Peyer's patch (tissue), 4 donors: ENCODE measurements around the gene BTG1. TPM values are rescaled to one million over a fixed set of nuclear protein-coding genes. Genes with fewer than 3 reads are reported as not detected.
A peak's percentile ranks its signal among the peaks of the same experiment; 100 is the strongest.
"Not testable (repeated sequence)": the region's sequence is repeated elsewhere in the genome, so short reads cannot be mapped to it uniquely, and the experiment has no call there.

Source experiments
- DNase-seq, 3 donors: peaks; one replicate each; pipeline ENCODE4 v3.0.0-alpha.2; 2017 to 2019
- H3K27ac ChIP-seq, 4 donors: fragments of 200-600 bp; sonication (generic); one replicate each; pipeline ENCODE4 v1.5.1; 2016 to 2019
- H3K27me3 ChIP-seq, 2 donors: fragments of 200-600 bp; sonication (generic); one replicate each; pipeline ENCODE4 v1.5.1; 2019
- H3K36me3 ChIP-seq, 3 donors: fragments of 200-600 bp; sonication (generic); one replicate each; pipeline ENCODE4 v1.5.1; 2016 to 2019
- H3K4me1 ChIP-seq, 4 donors: fragments of 200-600 bp; sonication (generic); one replicate each; pipeline ENCODE4 v1.5.1; 2016 to 2019
- H3K4me3 ChIP-seq, 4 donors: fragments of 200-600 bp; sonication (generic); 1 replicate in 3 of 4; 2 replicates in 1 of 4; pipeline ENCODE4 v1.5.1; 2016 to 2019; ENCODE audit warnings: mild to moderate bottlenecking in 1 of 4
- H3K9me3 ChIP-seq, 4 donors: fragments of 200-600 bp; sonication (generic); one replicate each; pipeline ENCODE4 v1.5.1; 2016 to 2019; ENCODE audit warnings: mild to moderate bottlenecking in 1 of 4
- CTCF ChIP-seq, 6 experiments: fragments of 450-650 bp in 4 of 6; fragments of 200-600 bp in 2 of 6; sonication (generic) in 1 of 6; IDR thresholded peaks; one replicate each; pipeline ENCODE4 v1.5.1; 2017 to 2019; ENCODE audit warnings: antibody characterized with exemption in 6 of 6, mild to moderate bottlenecking in 3 of 6, moderate library complexity in 1 of 6
- POLR2A ChIP-seq, 2 donors: fragments of 450-650 bp; IDR thresholded peaks; one replicate each; pipeline ENCODE4 v1.5.1; 2017; ENCODE audit warnings: antibody characterized with exemption in 2 of 2, mild to moderate bottlenecking in 2 of 2, moderate library complexity in 2 of 2
- small RNA-seq, 2 donors: library from RNA; depleted of rRNA; stranded (forward); fragments of <200 nt; gene quantifications; one replicate each; pipeline ENCODE3, GENCODE V24; 2016
- total RNA-seq, 4 donors: library from RNA; depleted of rRNA; stranded (reverse); fragments of >200 nt; gene quantifications; one replicate each; pipeline ENCODE4 v1.1.0, GENCODE V29; 2016

Gene BTG1
- total RNA-seq, 4 donors from 2014 or later, result 49.2 to 111 (median 69.2) TPM

GRCh38 chr12:92098594-92099380 is 46.9 kb downstream of the BTG1 start:
- H3K4me1 ChIP-seq, result peaks cover 0 to 9% (median 2%) of the 10 kb centered on the region in 4 donors
- no peaks in the 10 kb centered on the region for H3K27me3 ChIP-seq
- DNase-seq, result no peak
- no peaks in the 10 kb centered on the region for H3K36me3 ChIP-seq
- H3K9me3 ChIP-seq, result no peaks in the 10 kb centered on the region
- H3K27ac ChIP-seq, result no peak overlapping the region
- H3K4me3 ChIP-seq, result no peak overlapping the region
- TF ChIP-seq POLR2A (IDR thresholded peaks at IDR 0.05), result no peak
- TF ChIP-seq CTCF (IDR thresholded peaks at IDR 0.05), result no peak

- H3K4me3 ChIP-seq, result no peak overlapping the region
- H3K27me3 ChIP-seq, result no peaks in the 10 kb centered on the region
- H3K27ac ChIP-seq, result no peak overlapping the region
- TF ChIP-seq CTCF (IDR thresholded peaks at IDR 0.05) (no peak), POLR2A (IDR thresholded peaks at IDR 0.05) (no peak)
- peaks cover 0 to 9% (median 2%) of the 10 kb centered on the region in 4 donors for H3K4me1 ChIP-seq
- H3K36me3 ChIP-seq, result no peaks in the 10 kb centered on the region
- H3K9me3 ChIP-seq, result no peaks in the 10 kb centered on the region
- no peak for DNase-seq
These were observed 49.1 kb downstream of the BTG1 start for GRCh38 chr12:92096346-92097136.

- TF ChIP-seq POLR2A (IDR thresholded peaks at IDR 0.05), result no peak
- no peak for TF ChIP-seq CTCF (IDR thresholded peaks at IDR 0.05)
- no peak overlapping the region for H3K27ac ChIP-seq
These were observed 50.9 kb downstream of the BTG1 start for GRCh38 chr12:92094751-92095161.

GRCh38 chr12:92094301-92094700 is 51.3 kb downstream of the BTG1 start:
- not testable (repeated sequence) for H3K36me3 ChIP-seq, H3K4me3 ChIP-seq, H3K4me1 ChIP-seq, H3K27ac ChIP-seq, H3K9me3 ChIP-seq, H3K27me3 ChIP-seq
- peak in 1 of 3 donors; percentile 35 for DNase-seq

More at GRCh38 chr12:92094751-92095161, 50.9 kb downstream of the BTG1 start:
- Histone ChIP-seq H3K4me1 (peaks cover 0 to 9% (median 2%) of the 10 kb centered on the region in 4 donors), H3K27me3 (no peaks in the 10 kb centered on the region), H3K9me3 (no peaks in the 10 kb centered on the region), H3K4me3 (no peak overlapping the region), H3K36me3 (no peaks in the 10 kb centered on the region)
- DNase-seq, result no peak

Small RNA genes lying within 50 kb of the gene (small RNA-seq; reads per million reads assigned to genes)
- 0 reads per million in 2 donors for gene RF00019
